ENCODE measurements around the gene ANKRD66.
A peak's percentile ranks its signal among the peaks of the same experiment; 100 is the strongest.
"Not testable (repeated sequence)": the region's sequence is repeated elsewhere in the genome, so short reads cannot be mapped to it uniquely, and the experiment has no call there.

The ANKRD66 gene

DNA sequence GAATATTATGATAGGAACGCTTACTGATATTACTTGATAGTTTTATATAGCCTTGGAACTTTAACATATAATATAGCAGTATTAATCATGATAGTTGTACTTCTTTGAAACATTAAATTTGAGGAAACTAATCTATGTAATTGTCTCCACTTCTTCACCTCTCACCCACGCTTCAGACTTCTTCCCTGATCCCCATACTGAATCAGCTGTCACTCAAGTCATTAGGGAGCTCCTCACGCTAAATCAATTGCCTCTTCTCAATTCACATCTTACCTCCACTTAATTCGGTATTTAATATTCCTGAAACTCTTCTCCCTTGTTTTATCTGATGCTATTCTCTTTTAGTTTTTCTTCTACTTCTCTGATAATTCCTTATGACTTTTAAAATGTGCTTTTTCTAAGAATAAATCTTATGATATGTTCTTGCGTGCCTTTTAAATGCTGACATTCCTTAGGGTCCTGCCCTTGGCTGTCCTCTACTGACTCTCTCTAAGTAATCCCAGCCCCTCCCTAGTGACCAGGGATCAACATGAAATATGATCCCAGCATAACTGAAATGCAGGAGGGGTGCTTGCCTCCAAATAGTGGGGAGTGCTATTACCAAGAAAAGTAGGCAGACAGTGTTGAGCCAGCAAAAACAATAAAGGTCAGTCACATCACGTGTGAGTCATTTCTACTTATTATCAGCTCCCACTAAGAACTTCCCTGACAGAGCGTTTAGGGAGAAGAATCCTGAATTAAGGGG lies 9.9 kb downstream of the ANKRD66 start:
- DNase-seq = peak in 1 of 2 donors; percentile 66

DNA sequence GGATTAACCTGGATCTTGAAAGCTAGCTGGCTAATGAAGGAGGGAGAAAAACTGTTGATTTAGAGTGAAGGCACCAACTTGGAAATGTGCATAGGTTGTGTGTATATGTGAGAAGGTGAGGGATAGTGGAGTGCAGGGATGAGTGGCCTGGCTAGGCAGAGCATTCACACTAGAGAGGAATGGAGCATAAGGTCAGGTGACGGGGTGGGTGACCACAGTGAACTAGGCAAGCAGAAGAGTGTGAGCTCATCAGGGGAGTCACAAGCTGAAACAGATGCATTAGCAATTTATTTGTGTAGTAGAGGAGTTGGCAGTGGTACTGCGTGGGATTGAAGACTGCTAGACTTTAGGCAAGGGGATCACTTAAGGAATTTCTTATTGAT lies 10.5 kb downstream of the ANKRD66 start:
- peak; percentile 45 to 89 for DNase-seq

DNA sequence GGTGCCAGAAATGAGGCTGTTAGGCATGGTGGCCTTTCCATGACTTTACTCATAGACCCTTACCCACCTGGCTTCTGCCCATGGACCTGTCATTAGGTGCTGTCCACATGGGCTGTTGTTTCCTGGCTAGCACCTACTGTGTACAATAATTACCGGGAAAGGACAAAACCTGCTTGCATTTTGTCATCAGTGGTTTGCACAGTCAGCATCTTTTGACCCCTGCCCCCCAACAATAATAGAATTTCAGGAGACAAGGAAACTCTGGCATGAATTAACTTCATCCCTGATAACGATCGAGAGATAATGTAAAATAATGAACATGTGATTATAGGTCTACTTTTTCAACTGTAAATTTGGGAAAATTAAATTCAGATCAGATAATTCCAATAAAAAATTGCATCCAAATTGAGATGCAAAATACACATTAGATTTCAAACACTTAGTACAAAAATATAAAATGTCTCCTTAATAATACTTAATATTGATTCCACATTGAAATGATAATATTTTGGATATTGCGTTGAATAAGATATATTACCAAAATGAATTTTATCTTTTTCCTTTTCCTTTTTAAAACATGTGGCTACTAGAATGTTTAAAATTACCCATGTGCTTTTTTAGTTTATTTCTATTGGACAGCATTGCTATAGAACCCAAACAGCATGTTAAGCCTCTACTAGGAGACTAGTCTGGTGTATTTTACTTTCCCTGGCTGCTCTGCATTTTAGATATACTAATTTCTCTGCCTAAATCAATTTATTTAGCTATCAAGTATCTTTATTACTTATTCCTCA lies 12.4 kb downstream of the ANKRD66 start:
- no peak for DNase-seq

DNA sequence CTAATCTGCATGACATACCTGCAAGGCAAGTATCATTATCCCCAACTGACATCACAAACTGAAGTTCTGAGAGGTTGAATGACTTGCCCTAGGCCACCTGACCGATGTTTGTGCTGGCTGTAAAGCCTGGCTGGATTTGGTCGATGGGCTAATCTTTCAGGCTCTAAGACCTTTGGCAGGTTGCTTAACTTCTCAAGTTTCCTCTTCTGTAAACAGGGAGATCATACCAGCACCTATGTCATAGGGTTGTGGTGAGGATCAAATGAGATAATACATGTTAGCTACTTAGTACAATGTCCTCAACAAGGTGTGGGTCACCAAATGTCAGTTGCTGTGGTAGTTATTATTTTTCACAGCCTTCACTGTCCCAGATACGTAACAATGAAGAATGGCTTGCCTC lies 14.2 kb downstream of the ANKRD66 start:
- peak in 1 of 2 donors; percentile 53 for DNase-seq

DNA sequence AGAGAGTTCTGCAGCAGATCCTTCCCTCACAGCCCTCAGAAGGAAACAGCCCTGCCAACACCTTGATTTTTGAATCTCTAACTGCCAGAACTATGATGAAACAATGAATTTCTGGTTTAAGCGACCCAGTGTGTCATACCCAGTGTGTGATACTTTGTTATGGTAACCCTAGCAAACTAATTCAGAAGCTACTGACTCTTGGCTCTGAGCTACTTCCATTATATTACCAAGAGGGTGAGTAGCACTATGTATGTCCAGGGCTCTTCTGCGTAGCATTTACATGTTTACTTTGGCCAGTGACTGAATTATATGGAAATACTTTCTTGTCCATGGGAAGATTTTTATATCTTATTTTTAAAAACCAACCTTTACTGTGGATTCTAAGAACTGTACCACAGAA lies 16.7 kb downstream of the ANKRD66 start:
- DNase-seq = no peak

DNA sequence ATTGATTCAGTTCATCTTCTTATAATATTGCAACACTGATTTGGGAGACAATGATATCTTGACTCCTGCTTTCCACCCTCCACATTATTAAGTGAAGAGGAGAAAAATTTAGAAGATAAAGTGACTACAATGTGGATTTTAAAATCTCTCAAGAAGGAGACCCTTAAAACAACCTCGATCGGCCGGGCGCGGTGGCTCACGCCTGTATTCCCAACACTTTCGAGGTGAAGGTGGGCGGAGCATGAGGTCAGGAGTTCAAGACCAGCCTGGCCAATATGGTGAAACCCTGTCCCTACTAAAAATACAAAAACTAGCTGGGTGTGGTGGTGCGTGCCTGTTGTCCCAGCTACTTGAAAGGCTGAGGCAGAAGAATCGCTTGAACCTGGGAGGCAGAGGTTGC lies 17.5 kb downstream of the ANKRD66 start:
- not testable (repeated sequence) for DNase-seq

DNA sequence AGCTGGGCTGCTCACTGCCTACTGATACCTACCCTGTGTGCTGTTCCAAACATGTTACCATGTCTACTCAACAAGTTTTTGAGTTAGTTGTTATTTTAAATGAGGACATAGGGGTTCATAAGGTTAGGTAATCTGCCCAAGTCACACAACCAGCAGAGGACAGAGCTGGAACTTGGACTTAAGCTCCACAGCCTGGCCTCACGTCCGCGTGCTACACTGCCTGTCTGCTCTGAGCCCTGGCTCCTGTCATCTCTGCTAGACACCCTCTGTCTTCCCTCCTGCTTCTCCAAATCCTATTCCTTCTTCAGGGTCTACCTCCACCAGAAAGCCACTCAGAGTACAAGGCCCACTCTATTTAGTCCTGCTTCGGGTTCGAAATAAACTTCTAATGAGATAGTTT lies 18.2 kb downstream of the ANKRD66 start:
- DNase-seq = no peak

DNA sequence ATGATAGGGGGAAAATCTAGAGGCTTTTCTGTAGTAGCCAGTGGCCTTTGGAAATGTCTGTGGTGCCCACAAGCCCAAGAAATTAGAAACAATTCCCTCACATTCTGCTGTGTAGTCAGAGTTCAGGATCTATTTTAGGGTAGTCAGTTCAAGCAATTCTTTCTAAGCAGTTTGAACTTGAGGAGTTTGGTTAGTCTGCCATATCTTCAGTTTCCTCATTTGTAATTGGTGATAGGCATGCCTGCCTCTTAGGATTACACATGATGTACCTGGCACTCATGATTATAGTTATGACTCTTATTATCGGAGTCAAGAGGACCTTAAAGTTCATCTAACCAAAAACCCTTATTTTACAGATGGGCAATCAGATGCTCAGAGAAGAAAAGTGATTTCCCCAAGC lies 25.3 kb downstream of the ANKRD66 start:
- DNase-seq = peak; percentile 37 to 41

DNA sequence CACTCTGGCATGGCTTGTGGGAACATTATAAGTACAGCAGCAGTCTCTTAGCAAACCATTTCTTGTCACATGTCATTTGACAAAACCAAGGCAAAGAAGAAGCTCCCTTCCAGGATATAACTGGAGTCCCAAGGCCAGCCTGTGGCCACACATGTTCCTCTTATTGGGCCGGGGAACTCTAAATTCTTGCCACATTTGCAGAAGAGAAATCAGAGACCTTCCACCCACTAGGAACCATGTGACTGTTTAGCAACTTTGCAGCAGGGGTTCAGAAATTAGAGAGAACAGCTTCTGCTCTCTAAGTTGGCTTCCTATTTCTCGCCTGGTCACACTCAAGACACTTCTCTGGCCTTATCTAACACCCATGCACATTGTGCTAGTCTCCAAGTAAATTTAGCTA lies 26.0 kb downstream of the ANKRD66 start:
- peak; percentile 96 to 100 for DNase-seq

DNA sequence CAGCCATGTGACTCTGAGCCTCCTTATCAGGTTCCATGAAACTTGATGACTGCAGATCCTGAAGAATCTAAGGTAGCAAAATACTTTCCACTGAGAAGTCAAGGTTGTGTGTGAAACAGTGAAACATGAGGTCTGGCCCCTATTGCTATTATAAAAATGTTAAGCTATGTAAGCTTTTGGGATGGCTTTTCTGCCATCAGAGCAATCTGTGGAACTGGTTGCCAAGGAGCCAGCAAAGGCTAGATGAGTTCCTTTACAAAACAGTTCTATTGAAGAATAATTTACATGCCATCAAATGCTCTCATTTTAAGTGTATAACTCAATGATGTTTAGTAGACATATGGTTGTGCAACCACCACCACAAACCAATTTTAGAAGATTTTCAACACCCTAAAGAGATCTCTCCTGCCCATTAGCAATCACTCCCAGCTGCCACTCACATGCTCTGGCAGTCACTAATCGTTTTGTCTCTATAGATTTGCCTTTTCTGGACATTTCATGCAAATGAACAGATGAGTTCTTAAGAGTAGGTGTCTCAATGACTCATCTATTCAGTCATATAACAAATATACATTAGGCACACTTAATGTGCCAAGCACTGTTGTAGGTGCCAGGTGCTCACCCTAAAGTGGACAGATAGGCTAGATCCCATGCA lies 26.6 kb downstream of the ANKRD66 start:
- DNase-seq = peak; percentile 79 to 94

DNA sequence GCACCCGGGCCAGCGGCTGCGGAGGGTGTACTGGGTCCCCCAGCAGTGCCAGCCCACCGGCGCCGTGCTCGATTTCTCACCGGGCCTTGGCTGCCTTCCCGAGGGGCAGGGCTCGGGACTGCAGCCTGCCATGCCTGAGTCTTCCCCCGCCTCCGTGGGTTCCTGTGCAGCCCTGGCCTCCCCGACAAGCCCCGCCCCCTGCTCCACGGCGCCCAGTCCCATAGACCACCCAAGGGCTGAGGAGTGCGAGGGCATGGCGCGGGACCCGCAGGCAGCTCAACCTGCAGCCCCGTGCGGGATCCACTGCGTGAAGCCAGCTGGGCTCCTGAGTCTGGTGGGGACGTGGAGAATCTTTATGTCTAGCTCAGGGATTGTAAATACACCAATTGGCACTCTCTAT lies 28.0 kb downstream of the ANKRD66 start:
- not testable (repeated sequence) for DNase-seq

DNA sequence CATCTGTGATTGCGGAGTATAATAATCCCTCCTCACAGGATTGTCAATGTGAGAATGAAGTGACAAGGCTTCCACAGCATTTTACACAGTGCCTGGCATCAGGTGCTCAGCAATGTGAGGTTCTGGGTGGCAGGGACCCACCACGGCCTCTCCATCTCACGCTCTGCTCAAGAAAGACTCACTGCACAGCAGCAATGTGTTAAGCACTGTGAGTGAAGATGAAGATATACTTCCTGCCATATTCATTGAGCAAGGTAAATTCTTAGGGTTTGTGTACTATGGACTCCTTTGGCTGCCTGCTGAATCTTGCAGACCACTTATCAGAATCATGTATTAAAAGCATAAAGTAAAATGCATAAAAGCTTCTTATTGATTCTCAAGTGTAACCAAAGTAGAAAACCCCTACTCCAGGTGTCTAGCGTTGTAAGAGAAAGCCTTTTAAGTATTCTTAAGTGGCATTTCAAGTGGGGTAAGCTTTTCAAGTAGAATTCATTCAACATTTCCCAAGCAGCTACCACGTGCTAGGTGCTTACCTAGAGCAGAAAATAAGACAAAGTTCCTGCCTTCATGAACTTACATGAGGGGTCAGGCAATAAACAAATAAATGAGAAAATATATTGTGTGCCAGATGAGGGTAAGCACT lies 29.5 kb downstream of the ANKRD66 start:
- DNase-seq = no peak

DNA sequence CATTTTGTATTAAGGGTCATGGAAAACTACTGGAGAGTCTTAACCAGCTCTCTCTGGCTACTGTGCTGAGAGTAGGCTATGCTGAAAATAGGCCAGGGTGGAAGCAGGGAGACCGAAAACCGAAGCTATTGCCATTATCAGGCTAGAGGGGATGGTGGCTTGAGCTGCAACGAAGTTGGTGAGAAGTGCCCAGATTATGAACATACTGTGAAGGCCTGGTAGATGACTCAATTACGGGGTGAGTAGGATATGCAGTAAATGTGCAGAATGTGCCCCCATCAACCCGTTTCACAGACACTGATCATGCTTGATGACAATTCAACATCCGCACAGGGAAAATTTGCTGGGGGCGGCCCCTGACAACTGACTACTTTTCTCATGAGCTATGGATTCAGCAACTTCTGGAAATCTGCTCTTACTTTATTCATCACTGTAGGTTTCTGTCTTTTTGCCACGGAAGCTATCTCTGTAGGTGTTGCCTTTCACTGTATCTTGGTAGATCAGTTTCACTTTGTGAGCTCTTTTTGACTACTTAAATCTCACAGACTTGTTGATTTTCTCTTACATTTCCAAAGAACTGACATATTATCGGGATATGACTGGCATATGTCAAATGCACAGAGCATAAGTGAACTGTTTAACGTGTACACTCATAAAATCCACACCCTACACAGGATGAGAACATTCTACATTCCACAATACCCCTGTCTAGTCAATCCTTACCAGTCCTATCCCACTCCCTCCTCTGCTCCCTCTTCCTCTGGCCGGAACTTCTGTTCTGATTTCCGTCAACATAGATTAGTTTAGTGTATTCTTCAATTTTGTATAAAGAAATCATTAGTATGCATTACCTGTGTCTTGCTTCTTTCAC lies 31.0 kb downstream of the ANKRD66 start:
- no peak for DNase-seq

DNA sequence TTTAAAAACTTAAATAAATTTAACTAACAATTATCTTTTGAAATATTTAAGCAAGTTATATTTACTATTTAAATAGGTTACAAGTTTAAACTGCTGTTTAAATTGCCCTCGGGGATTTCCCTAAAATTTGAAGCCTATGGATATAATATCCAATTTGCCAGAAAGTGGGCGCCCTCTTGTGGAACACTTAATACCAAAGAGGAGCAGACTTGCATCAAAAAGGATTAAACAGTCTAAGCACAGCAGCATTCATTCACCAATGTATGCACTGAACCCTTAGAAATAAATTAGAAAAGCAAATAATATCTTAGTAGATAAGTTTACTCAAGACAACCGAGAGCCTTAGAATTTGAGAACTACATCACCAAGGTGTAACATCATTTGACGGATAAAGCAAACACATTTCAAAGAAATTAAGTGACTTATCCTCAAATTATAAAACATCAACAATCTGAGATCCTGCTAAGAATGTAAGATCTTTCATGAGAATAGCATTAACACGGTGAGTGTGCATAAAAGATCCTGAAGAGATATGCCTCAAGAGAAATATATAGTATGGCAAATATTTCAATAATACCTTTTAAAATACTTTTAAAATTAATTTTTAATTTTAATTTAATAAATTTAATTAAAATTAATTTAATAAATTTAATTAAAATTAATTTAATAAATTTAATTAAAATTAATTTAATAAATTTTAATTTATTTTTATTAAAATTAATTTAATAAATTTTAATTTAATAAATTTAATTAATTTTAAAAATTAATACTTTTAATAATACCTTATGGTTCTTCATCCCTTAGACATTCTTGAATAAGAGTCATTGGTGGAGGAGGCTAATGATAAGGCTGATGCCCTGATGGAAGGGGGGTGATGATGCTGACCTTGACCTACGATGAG lies 35.0 kb downstream of the ANKRD66 start:
- DNase-seq = peak; percentile 74 to 96

DNA sequence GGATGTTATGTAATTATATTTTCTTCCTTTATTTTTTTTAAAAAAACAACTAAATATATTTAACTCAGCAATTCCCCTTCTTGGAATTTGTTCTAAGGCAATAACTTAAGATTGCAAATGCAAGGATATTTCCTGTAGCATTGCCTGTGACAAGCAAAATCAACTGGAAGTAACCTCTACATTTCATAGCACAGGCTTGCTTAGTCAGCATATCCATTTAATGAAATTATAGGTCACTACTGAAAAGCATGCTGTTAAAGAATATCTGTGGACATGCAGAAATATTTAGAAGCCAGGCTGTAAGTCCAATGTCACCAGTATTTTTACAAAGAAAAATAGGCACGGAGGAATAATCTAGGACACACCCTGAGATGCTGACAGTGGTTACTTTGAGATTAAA lies 37.8 kb downstream of the ANKRD66 start:
- no peak for DNase-seq

DNA sequence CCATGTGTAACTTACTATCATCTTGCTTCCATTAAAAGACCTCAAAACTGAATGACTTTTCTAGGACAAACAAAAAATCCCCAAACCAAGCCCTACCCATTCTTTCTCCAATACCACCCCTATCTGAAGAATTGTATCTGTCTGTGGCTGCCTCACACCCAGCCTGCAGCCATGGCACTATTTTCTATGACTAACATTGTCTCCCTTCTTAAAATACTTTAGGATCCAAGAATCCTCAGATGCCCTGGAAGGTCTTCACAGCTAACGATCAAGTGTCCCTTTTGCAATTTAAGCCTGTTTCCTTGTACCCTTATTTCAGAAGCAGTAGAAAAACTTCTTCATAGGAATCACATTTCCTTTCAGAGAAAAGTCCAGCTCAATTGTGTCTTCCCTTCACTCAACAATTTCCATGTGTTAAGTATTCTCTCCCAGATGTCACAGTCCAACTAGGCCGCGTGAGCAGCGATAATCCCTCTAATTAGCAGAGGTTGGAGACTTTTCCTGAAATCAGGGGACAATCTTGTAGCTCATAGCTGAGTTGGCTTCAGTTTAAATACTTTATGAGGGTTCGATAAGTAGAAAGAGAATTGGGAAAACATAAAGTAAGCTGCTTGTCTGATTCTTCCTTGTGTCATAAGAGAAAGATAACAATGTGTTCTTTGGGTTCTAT lies 41.3 kb downstream of the ANKRD66 start:
- DNase-seq = no peak

DNA sequence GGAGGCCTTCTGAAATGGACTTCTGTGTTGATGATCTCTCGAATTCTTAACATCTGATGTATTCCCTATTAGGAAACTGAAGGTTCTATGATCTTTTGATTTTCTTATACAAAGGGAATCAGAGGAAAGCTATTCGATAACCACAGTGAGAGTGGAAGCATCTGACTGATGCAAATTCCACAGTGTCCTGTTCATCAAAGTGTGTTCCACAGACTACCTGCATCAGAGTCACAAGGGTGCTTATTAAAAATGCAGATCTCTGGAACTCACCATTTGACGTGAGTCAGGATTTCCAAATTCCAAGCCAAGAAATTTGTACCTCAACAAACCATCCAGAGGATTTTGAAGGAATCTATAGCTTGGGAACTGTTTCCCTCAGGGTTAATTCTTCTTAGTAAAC lies 42.1 kb downstream of the ANKRD66 start:
- DNase-seq = no peak

DNA sequence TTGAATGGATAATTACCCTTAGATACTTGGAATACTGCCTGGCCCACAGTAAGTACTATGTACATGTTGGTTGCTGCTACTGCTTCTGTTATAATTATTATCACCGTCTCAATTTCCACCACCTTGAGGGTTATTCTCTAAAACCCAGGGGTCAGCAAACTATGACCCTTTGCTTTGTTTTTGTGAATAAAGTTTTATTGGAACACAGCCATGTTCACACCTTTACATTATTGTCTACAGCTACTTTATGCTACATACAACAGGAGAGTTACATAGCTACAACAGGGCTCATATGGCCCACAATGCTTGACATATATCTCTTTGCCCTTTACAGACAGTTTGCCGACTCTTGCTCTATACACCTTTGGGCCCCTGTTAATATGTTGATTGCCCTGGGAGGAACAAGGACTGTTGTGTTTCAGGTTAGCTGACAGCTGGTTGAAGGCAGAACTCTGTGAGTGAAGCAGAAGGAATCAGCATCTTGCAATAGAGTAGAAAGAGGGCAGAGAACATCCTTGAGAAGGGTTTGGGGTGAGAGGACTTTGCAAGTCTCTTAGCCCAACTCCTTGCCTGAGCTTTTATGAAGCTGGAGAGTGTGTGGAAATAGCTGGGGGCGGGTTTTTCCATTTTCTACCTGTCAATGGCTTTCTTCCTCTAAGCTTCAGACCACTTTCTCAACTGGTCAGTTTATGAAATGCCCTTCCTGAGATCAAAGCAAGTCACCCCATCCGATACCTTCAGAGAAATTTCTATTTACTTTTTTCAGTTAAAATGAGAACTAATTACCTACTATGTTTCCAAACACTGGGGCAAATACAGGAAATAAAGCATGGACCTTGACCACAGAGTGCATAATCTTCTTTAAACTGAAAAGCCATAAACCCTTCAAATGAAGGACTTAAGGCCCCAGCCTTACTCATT lies 43.0 kb downstream of the ANKRD66 start:
- no peak for DNase-seq

DNA sequence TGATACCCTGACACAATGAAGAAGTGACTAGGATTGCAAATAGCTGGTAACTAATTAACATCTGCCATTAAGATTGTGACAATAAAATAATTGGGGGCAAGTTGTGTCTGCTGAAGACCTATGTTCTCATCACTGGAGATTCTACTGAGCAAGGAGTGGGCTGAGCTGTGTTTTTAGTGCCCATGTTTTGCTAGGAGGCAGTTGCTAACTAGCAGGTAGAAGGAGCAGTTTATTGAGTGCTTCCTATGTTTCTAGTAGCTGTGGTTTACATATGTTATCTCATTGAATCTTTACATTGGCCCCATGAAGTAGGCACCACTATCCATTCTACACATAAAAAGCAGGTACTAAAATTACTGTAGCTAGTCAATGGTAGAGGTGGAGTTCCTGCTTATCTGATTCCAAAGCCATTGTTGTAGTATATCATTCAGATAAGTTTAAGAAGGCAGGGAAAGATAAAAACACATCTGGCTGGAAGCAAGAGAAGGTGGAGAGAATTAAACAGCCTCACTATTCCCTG lies 43.7 kb downstream of the ANKRD66 start:
- DNase-seq = no peak

Data from inflammatory macrophage treated with lipopolysaccharide for 1 hour (primary cell).